NB4 (cell line): ENCODE data around the gene P2RY10.

Experiments
- DNase-seq: peaks from one replicate; pipeline ENCODE4 v3.0.0; 2010; ENCODE audit warnings: low read depth
- H3K4me3 ChIP-seq: one replicate; pipeline ENCODE4 v1.5.1; 2011; ENCODE audit warnings: mild to moderate bottlenecking, low read depth, low read length, moderate library complexity
- CTCF ChIP-seq: IDR thresholded peaks from one replicate; pipeline ENCODE4 v1.5.1; 2012; ENCODE audit warnings: low read depth, low read length
- MAX ChIP-seq: IDR thresholded peaks from 2 replicates; pipeline ENCODE4 v1.6.1; 2011; ENCODE audit warnings: low read depth, low read length
- MYC ChIP-seq: IDR thresholded peaks from 2 replicates; pipeline ENCODE4 v1.6.1; 2011; ENCODE audit warnings: low read depth, low read length
- POLR2A ChIP-seq: IDR thresholded peaks from 2 replicates; pipeline ENCODE4 v1.6.1; 2011; ENCODE audit warnings: mild to moderate bottlenecking; ENCODE audit not compliant: insufficient read length; ENCODE audit errors: extremely low read depth

P2RY10 gene

GRCh38 chrX:78944351-78944750 lies 840 bp upstream of the P2RY10 start:
- TF ChIP-seq POLR2A, result no peak
- DNase-seq, result no peak
- H3K4me3 ChIP-seq, result no peak overlapping the region

- TF ChIP-seq MYC, result no peak
- TF ChIP-seq CTCF, result no peak
- TF ChIP-seq POLR2A, result no peak
- no peak for TF ChIP-seq MAX
- no peak for DNase-seq
- H3K4me3 ChIP-seq, result no peak overlapping the region
Observed at GRCh38 chrX:78946178-78946931, 1.2 kb downstream of the P2RY10 start.

GRCh38 chrX:78950009-78950835 lies 5.0 kb downstream of the P2RY10 start:
- no peak overlapping the region for H3K4me3 ChIP-seq
- no peak for TF ChIP-seq MYC
- no peak for TF ChIP-seq CTCF
- no peak for TF ChIP-seq POLR2A
- no peak for TF ChIP-seq MAX
- DNase-seq, result no peak

GRCh38 chrX:78957049-78957767 lies 12.0 kb downstream of the P2RY10 start:
- DNase-seq, result no peak
- H3K4me3 ChIP-seq, result no peak overlapping the region
- TF ChIP-seq MYC (no peak), MAX (no peak), POLR2A (no peak), CTCF (no peak)

- no peak for DNase-seq
- no peak for TF ChIP-seq MYC
- TF ChIP-seq POLR2A, result no peak
- no peak for TF ChIP-seq CTCF
- TF ChIP-seq MAX, result no peak
- no peak overlapping the region for H3K4me3 ChIP-seq
Observed at GRCh38 chrX:78957768-78958130, 12.6 kb downstream of the P2RY10 start.
